Spleen (tissue), 11 donors: ENCODE data around the gene PIP5K1A. TPM values are rescaled to one million over a fixed set of nuclear protein-coding genes. Genes with fewer than 3 reads are reported as not detected.

Source experiments
- DNase-seq: peaks from one replicate; pipeline ENCODE4 v3.0.0-alpha.2; 2020
- H3K27ac ChIP-seq, 8 donors: fragments of 200-600 bp; sonication (generic) in 7 of 8; 1 replicate in 4 of 8; 2 replicates in 4 of 8; pipeline versions ENCODE4 v1.5.0 to v1.8.0; 2016 to 2021; ENCODE audit warnings: inconsistent platforms in 4 of 8, mild to moderate bottlenecking in 4 of 8, moderate library complexity in 1 of 8
- H3K27me3 ChIP-seq, 7 donors: fragments of 200-600 bp; sonication (generic) in 6 of 7; replicated peaks in 1 of 7; 1 replicate in 4 of 7; 2 replicates in 3 of 7; pipeline versions ENCODE4 v1.5.0 to v1.8.0; 2016 to 2021; ENCODE audit warnings: inconsistent platforms in 3 of 7, mild to moderate bottlenecking in 1 of 7
- H3K36me3 ChIP-seq, 6 donors: fragments of 200-600 bp; sonication (generic) in 5 of 6; 1 replicate in 4 of 6; 2 replicates in 2 of 6; pipeline versions ENCODE4 v1.5.0 to v1.8.0; 2016 to 2021; ENCODE audit warnings: inconsistent platforms in 2 of 6
- H3K4me1 ChIP-seq, 6 donors: fragments of 200-600 bp; sonication (generic) in 5 of 6; 1 replicate in 3 of 6; 2 replicates in 3 of 6; pipeline versions ENCODE4 v1.5.0 to v1.8.0; 2016 to 2021; ENCODE audit warnings: inconsistent platforms in 3 of 6
- H3K4me3 ChIP-seq, 8 donors: fragments of 200-600 bp; sonication (generic) in 7 of 8; 1 replicate in 4 of 8; 2 replicates in 4 of 8; pipeline versions ENCODE4 v1.5.0 to v1.8.0; 2016 to 2021; ENCODE audit warnings: inconsistent platforms in 4 of 8, mild to moderate bottlenecking in 4 of 8, moderate library complexity in 2 of 8
- H3K9me3 ChIP-seq, 8 donors: fragments of 200-600 bp; sonication (generic) in 7 of 8; 1 replicate in 4 of 8; 2 replicates in 4 of 8; pipeline versions ENCODE4 v1.5.0 to v1.8.0; 2016 to 2021; ENCODE audit warnings: inconsistent platforms in 4 of 8
- CTCF ChIP-seq, 11 experiments: fragments of 200-600 bp in 7 of 11; fragments of 450-650 bp in 4 of 11; sonication (generic) in 4 of 11; IDR thresholded peaks in 8 of 11; conservative IDR thresholded peaks in 3 of 11; 1 replicate in 7 of 11; 2 replicates in 4 of 11; pipeline versions ENCODE4 v1.4.0 to v1.8.0; 2016 to 2021; ENCODE audit warnings: antibody characterized with exemption in 11 of 11, inconsistent platforms in 4 of 11, mild to moderate bottlenecking in 1 of 11
- POLR2A ChIP-seq, 3 donors: fragments of 450-650 bp; IDR thresholded peaks; one replicate each; pipeline ENCODE4 v1.5.1; 2017; ENCODE audit warnings: antibody characterized with exemption in 3 of 3, mild to moderate bottlenecking in 1 of 3
- POLR2AphosphoS5 ChIP-seq, 3 donors: sonication (generic); formaldehyde crosslinking; IDR thresholded peaks; one replicate each; pipeline ENCODE4 v1.5.1; 2017; ENCODE audit warnings: antibody characterized with exemption in 3 of 3
- WGBS, 5 donors: extraction: QIAGEN DNeasy Blood & Tissue Kit in 3 of 5; methylation state at CpG; one replicate each; pipeline versions ENCODE4 v1.1.5 to v1.1.7; 2013 to 2018; 5-methylcytosine and 5-hydroxymethylcytosine counted together
- intact Hi-C: fragments of 100-400 bp; cut with DNase I; formaldehyde crosslinking; loops from one replicate; pipeline ENCODE4 v1.15.0; 2023; ENCODE audit warnings: low total_unique reads
- polyA plus RNA-seq, 3 donors: library from polyadenylated mRNA; stranded (reverse); fragments of 200-250 nt; gene quantifications; one replicate each; pipeline ENCODE4 v1.2.1, GENCODE V29; 2013
- total RNA-seq, 7 donors: library from RNA; depleted of rRNA in 3 of 7; stranded (reverse); fragments of >200 nt in 3 of 7; fragmentation: NEBNext Ultra II Directional in 4 of 7; extraction: Animal tissue kit (Norgen Biotek cat#: 25700) in 4 of 7; gene quantifications; one replicate each; pipeline versions ENCODE4 v1.1.0 to v1.2.1, GENCODE V29; 2016 to 2021
- donor health status: healthy with polysubstance abuse.
- donor health status: DM: no; HTN: no; CAD: no; lungs with moderate emphysema.
- donor health status: DM: no; HTN: no; CAD: no.
- donor health status: Bipolar disorder and iron deficiency.
- donor health status: healthy.
- donor health status: DM: no; HTN: no; CAD: no.
- donor health status: DM: yes; HTN: yes; CAD: no.

PIP5K1A gene
- total and polyA plus RNA-seq, 10 donors = 12.8 to 83.6 (median 53.8) TPM

DNA sequence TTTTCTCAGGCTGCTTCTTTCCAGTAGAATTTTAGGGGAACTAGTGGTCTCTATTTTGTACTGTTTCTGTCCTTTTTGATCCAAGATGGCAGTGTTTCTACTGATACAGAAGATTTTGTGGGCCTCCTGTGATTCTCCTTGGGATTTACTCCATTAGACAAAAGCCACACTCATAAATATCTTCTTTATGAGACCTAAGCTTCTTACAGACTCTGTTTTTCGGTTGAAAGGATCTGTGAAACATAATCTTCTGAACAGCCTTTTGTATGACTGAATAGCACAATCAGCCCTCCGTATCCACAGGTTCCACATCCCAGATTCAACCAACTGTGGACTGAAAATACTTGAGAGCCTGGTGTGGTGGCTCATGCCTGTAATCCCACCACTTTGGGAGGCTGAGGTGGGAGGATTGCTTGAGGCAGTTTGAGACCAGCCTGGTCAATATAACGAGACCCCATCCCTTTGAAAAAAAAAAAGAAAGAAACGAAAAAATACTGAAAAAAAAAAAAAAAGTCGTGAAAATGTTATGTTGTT, 45.4 kb downstream of the PIP5K1A start:
- H3K27ac ChIP-seq = no peak overlapping the region
- no peaks in the 10 kb centered on the region for H3K4me1 ChIP-seq
- no peaks in the 10 kb centered on the region for H3K9me3 ChIP-seq
- no peak for TF ChIP-seq POLR2A (IDR thresholded peaks at IDR 0.05)
- 88 to 93% (median 91%) methylated on average over 5 of the region's 5 CpGs for WGBS, 5 donors
- intact Hi-C loops = no loop called here
- no peaks in the 10 kb centered on the region for H3K27me3 ChIP-seq
- DNase-seq = no peak
- no peak overlapping the region for H3K4me3 ChIP-seq
- peaks cover 8 to 100% (median 99%) of the 10 kb centered on the region in 6 donors for H3K36me3 ChIP-seq

GRCh38 chr1:151246786-151247185, 48.4 kb downstream of the PIP5K1A start:
- WGBS, 5 donors = 85 to 98% (median 92%) methylated on average over 2 of the region's 2 CpGs
- no peak for DNase-seq
- Histone ChIP-seq H3K4me3 (no peak overlapping the region), H3K4me1 (peaks cover 0 to 4% (median 1%) of the 10 kb centered on the region in 6 donors), H3K36me3 (peaks cover 8 to 91% (median 79%) of the 10 kb centered on the region in 6 donors), H3K9me3 (no peaks in the 10 kb centered on the region), H3K27ac (no peak overlapping the region), H3K27me3 (no peaks in the 10 kb centered on the region)
- intact Hi-C loops = no loop called here
- TF ChIP-seq CTCF (IDR thresholded peaks at IDR 0.05 in 8 of 11, conservative IDR thresholded peaks at IDR 0.05 in 3 of 11) (no peak), POLR2AphosphoS5 (IDR thresholded peaks at IDR 0.05) (no peak)

- Histone ChIP-seq H3K36me3 (peaks cover 6 to 40% (median 31%) of the 10 kb centered on the region in 6 donors), H3K27me3 (no peaks in the 10 kb centered on the region), H3K4me3 (no peak overlapping the region), H3K27ac (no peak overlapping the region), H3K4me1 (peaks cover 11 to 34% (median 25%) of the 10 kb centered on the region in 6 donors), H3K9me3 (no peaks in the 10 kb centered on the region)
- 65 to 72% (median 66%) methylated on average over 16 of the region's 16 CpGs for WGBS, 5 donors
- TF ChIP-seq POLR2A (IDR thresholded peaks at IDR 0.05) = no peak
- peak; percentile 63 to 85 (median 78) for TF ChIP-seq CTCF (IDR thresholded peaks at IDR 0.05 in 8 of 11, conservative IDR thresholded peaks at IDR 0.05 in 3 of 11)
- intact Hi-C loops = loop anchor here (5.0 kb wide), 1 partner anchor 55 kb away; the partner anchor contains the start of gene PIP5K1A
- DNase-seq = peak; percentile 80
Observed at GRCh38 chr1:151251656-151252470, 53.5 kb downstream of the PIP5K1A start.

DNA sequence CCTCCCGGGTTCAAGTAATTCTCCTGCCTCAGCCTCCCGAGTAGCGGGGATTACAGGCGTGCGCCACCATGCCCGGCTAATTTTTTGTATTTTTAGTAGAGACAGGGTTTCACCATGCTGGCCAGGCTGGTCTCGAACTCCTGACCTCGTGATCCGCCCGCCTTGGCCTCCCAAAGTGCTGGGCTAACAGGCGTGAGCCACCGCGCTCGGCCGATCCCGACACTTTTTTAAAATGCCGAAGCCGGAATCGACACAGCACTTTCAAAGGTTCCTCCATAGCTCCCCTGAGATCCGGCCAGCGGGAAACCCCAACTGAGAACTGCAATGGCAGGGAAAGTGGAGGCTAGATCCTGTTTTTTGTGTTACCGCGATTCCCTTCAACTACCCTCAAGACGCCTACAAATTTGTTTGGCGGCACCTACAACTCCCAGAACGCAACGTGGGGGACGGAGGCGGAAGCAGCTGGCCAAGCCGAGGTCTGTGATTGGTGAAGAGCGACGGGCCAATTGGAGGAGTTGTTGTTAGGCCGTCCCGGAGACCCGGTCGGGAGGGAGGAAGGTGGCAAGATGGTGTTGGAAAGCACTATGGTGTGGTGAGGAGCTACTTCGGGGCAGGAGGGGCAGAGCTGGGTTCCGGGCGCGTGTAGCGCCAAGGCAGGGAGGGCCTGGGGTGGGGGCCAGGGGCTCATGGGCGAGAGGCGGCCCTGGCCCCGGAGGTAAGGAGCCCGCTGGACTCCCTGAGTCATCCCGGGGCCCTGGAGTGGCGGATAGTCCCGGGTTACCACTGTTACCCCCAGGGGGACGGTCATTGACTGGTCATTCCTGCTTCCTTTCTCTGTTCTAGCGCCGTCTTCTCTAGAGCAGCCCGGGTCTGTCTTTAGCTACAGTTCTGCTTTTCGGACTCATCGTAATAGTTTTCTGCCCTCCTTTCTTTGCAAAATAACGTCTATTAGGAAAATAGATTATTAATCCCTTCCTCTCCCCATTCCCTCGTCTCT, 56.2 kb downstream of the PIP5K1A start, which contains the start of gene PSMD4:
Gene PSMD4, plus strand, starts transcription at position 518 of the 997 bp plus-strand sequence. Its CDS starts 49 bp downstream, at position 567.
- intact Hi-C loops = loop anchor here (5.0 kb wide), 1 partner anchor 57 kb away; the partner anchor contains the start of gene PIP5K1A
- Histone ChIP-seq H3K9me3 (no peaks in the 10 kb centered on the region), H3K27ac (peak within 1 kb of the TSS; percentile 89 to 96 (median 92)), H3K4me3 (peak within 1 kb of the TSS; percentile 77 to 98 (median 83)), H3K27me3 (no peaks in the 10 kb centered on the region), H3K36me3 (peaks cover 0 to 21% (median 5%) of the 10 kb centered on the region in 6 donors), H3K4me1 (peaks cover 11 to 60% (median 41%) of the 10 kb centered on the region in 6 donors)
- peak in 1 of 11 experiments; percentile 5 for TF ChIP-seq CTCF (IDR thresholded peaks at IDR 0.05 in 8 of 11, conservative IDR thresholded peaks at IDR 0.05 in 3 of 11)
- peak; percentile 91 to 98 (median 95) for TF ChIP-seq POLR2AphosphoS5 (IDR thresholded peaks at IDR 0.05)
- TF ChIP-seq POLR2A (IDR thresholded peaks at IDR 0.05) = peak in 2 of 3 donors; percentile 17 to 71
- DNase-seq = peak; percentile 95
- WGBS, 5 donors = 8 to 16% (median 11%) methylated on average over 54 to 56 of the region's 56 CpGs
